Nephron (organoid): ENCODE results near the gene ENKUR.

Experiments
- H3K27ac Mint-ChIP-seq, 3 experiments: 2 replicates each; pipeline ENCODE4 v1.8.0; 2020; ENCODE audit warnings: mixed read lengths in 3 of 3, mild to moderate bottlenecking in 2 of 3, moderate library complexity in 1 of 3
- H3K27me3 Mint-ChIP-seq: 2 replicates; pipeline ENCODE4 v1.8.0; 2021; ENCODE audit warnings: low read depth, mild to moderate bottlenecking, moderate library complexity, mixed read lengths
- H3K36me3 Mint-ChIP-seq: 2 replicates; pipeline ENCODE4 v1.8.0; 2020; ENCODE audit warnings: low read depth, mixed read lengths
- H3K4me1 Mint-ChIP-seq: 2 replicates; pipeline ENCODE4 v1.8.0; 2020; ENCODE audit warnings: mixed read lengths
- H3K4me3 Mint-ChIP-seq, 3 experiments: 2 replicates each; pipeline ENCODE4 v1.8.0; 2020; ENCODE audit warnings: mild to moderate bottlenecking in 3 of 3, mixed read lengths in 3 of 3, moderate library complexity in 2 of 3
- H3K9me3 Mint-ChIP-seq: 2 replicates; pipeline ENCODE4 v1.8.0; 2020; ENCODE audit warnings: mixed read lengths
- CTCF ChIP-seq, 3 experiments: fragments of 200-600 bp; sonication (generic); IDR thresholded peaks; one replicate each; pipeline ENCODE4 v1.5.0; 2021; ENCODE audit warnings: antibody characterized with exemption in 3 of 3; ENCODE audit not compliant: unreplicated experiment in 3 of 3

The ENKUR gene

GRCh38 chr10:25061125-25061524 is 45.2 kb upstream of the ENKUR start:
- H3K9me3 Mint-ChIP-seq, result no peaks in the 10 kb centered on the region
- no peaks in the 10 kb centered on the region for H3K36me3 Mint-ChIP-seq
- H3K4me3 Mint-ChIP-seq, result no peak overlapping the region
- H3K27ac Mint-ChIP-seq, result no peak overlapping the region
- no peaks in the 10 kb centered on the region for H3K27me3 Mint-ChIP-seq
- no peak for TF ChIP-seq CTCF (IDR thresholded peaks at IDR 0.05; ENCODE audit: unreplicated experiment in 3 of 3)
- H3K4me1 Mint-ChIP-seq, result no peaks in the 10 kb centered on the region

- Mint-ChIP-seq H3K4me1 (no peaks in the 10 kb centered on the region), H3K4me3 (no peak overlapping the region), H3K27ac (no peak overlapping the region), H3K27me3 (no peaks in the 10 kb centered on the region), H3K9me3 (no peaks in the 10 kb centered on the region), H3K36me3 (no peaks in the 10 kb centered on the region)
- no peak for TF ChIP-seq CTCF (IDR thresholded peaks at IDR 0.05; ENCODE audit: unreplicated experiment in 3 of 3)
Observed at GRCh38 chr10:25059990-25060389, 44.0 kb upstream of the ENKUR start.

GRCh38 chr10:25057886-25058285 is 41.9 kb upstream of the ENKUR start:
- Mint-ChIP-seq H3K27ac (no peak overlapping the region), H3K27me3 (no peaks in the 10 kb centered on the region), H3K36me3 (no peaks in the 10 kb centered on the region), H3K4me1 (no peaks in the 10 kb centered on the region), H3K4me3 (no peak overlapping the region), H3K9me3 (no peaks in the 10 kb centered on the region)
- TF ChIP-seq CTCF (IDR thresholded peaks at IDR 0.05; ENCODE audit: unreplicated experiment in 3 of 3), result no peak

GRCh38 chr10:25056726-25057125 is 40.8 kb upstream of the ENKUR start:
- Mint-ChIP-seq H3K27me3 (no peaks in the 10 kb centered on the region), H3K4me1 (no peaks in the 10 kb centered on the region), H3K36me3 (no peaks in the 10 kb centered on the region), H3K27ac (no peak overlapping the region), H3K9me3 (no peaks in the 10 kb centered on the region), H3K4me3 (no peak overlapping the region)
- no peak for TF ChIP-seq CTCF (IDR thresholded peaks at IDR 0.05; ENCODE audit: unreplicated experiment in 3 of 3)

GRCh38 chr10:25052012-25052411 is 36.1 kb upstream of the ENKUR start:
- H3K4me1 Mint-ChIP-seq, result no peaks in the 10 kb centered on the region

More at GRCh38 chr10:25052012-25052411, 36.1 kb upstream of the ENKUR start:
- no peak overlapping the region for H3K27ac Mint-ChIP-seq
- H3K4me3 Mint-ChIP-seq, result no peak overlapping the region
- no peaks in the 10 kb centered on the region for H3K9me3 Mint-ChIP-seq
- peaks cover 3% of the 10 kb centered on the region for H3K36me3 Mint-ChIP-seq
- TF ChIP-seq CTCF (IDR thresholded peaks at IDR 0.05; ENCODE audit: unreplicated experiment in 3 of 3), result no peak
- peaks cover 3% of the 10 kb centered on the region for H3K27me3 Mint-ChIP-seq
